CD8-positive, alpha-beta memory T cell (primary cell): ENCODE measurements around the gene MMP28. TPM values are rescaled to one million over a fixed set of nuclear protein-coding genes. Genes with fewer than 3 reads are reported as not detected.

Experiments used
- CTCF ChIA-PET: fragments of 350-600 bp; sonication (Branson Sonifier 250); formaldehyde crosslinking; loops from one replicate; lab custom pipeline; 2021; ENCODE audit warnings: antibody characterized with exemption; lab: Charles Lee
- POLR2A ChIA-PET: fragments of 350-600 bp; sonication (Branson Sonifier 250); formaldehyde crosslinking; loops from one replicate; lab custom pipeline; 2021; ENCODE audit warnings: antibody characterized with exemption; lab: Charles Lee
- DNase-seq, 5 donors: peaks; one replicate each; pipeline versions ENCODE4 v3.0.0 to v3.0.0-alpha.2; 2020 to 2022; ENCODE audit warnings: mixed read lengths in 1 of 5
- H3K27ac ChIP-seq: one replicate; pipeline ENCODE4 v1.7.0; 2013; ENCODE audit warnings: low read depth, mild to moderate bottlenecking, low read length, moderate library complexity
- H3K27me3 ChIP-seq: 2 replicates; pipeline ENCODE4 v1.7.0; 2013; ENCODE audit warnings: low read length, mild to moderate bottlenecking; ENCODE audit not compliant: insufficient read depth, poor library complexity, severe bottlenecking
- H3K36me3 ChIP-seq: 2 replicates; pipeline ENCODE4 v1.7.0; 2013; ENCODE audit warnings: mild to moderate bottlenecking, low read length, moderate library complexity; ENCODE audit not compliant: insufficient read depth
- H3K4me1 ChIP-seq: 2 replicates; pipeline ENCODE4 v1.7.0; 2013; ENCODE audit warnings: mild to moderate bottlenecking, low read length, moderate library complexity; ENCODE audit not compliant: insufficient read depth
- H3K4me3 ChIP-seq: 2 replicates; pipeline ENCODE4 v1.7.0; 2013; ENCODE audit warnings: mild to moderate bottlenecking, low read length
- H3K9me3 ChIP-seq: 2 replicates; pipeline ENCODE4 v1.7.0; 2013; ENCODE audit warnings: mild to moderate bottlenecking, low read length
- H3K27ac Mint-ChIP-seq, 8 donors: one replicate each; pipeline ENCODE4 v1.8.0; 2020 to 2021; ENCODE audit warnings: mixed read lengths in 8 of 8, mild to moderate bottlenecking in 6 of 8, inconsistent platforms in 3 of 8, moderate library complexity in 3 of 8
- H3K27me3 Mint-ChIP-seq, 2 donors: one replicate each; pipeline ENCODE4 v1.8.0; 2020 to 2021; ENCODE audit warnings: mixed read lengths in 2 of 2, mild to moderate bottlenecking in 1 of 2, moderate library complexity in 1 of 2
- H3K36me3 Mint-ChIP-seq, 3 donors: one replicate each; pipeline ENCODE4 v1.8.0; 2020 to 2021; ENCODE audit warnings: mixed read lengths in 3 of 3, inconsistent platforms in 1 of 3, mild to moderate bottlenecking in 1 of 3
- H3K4me1 Mint-ChIP-seq, 3 donors: one replicate each; pipeline ENCODE4 v1.8.0; 2020 to 2021; ENCODE audit warnings: mixed read lengths in 3 of 3, inconsistent platforms in 1 of 3, mild to moderate bottlenecking in 1 of 3
- H3K4me3 Mint-ChIP-seq, 7 donors: one replicate each; pipeline ENCODE4 v1.8.0; 2020 to 2021; ENCODE audit warnings: mixed read lengths in 7 of 7, mild to moderate bottlenecking in 6 of 7, moderate library complexity in 4 of 7, inconsistent platforms in 2 of 7
- H3K9me3 Mint-ChIP-seq, 5 donors: one replicate each; pipeline ENCODE4 v1.8.0; 2020 to 2022; ENCODE audit warnings: mixed read lengths in 5 of 5, mild to moderate bottlenecking in 3 of 5, moderate library complexity in 2 of 5, inconsistent platforms in 1 of 5
- polyA plus RNA-seq: library from polyadenylated mRNA; unstranded; fragments of 300-500 nt; fragmentation: Illumina TruSeq; gene quantifications from one replicate; pipeline ENCODE4 v1.2.3, GENCODE V29; 2021
- total RNA-seq, 2 experiments: library from RNA; stranded (reverse); gene quantifications; one replicate each; pipeline ENCODE4 v1.2.3, GENCODE V29; 2021

MMP28 gene
- total and polyA plus RNA-seq, 3 experiments from 2014 or later: not detected

GRCh38 chr17:35747540-35748017 lies 47.9 kb downstream of the MMP28 start:
- Mint-ChIP-seq H3K4me1 (peaks cover 4 to 18% (median 5%) of the 10 kb centered on the region in 3 donors), H3K27ac (peak overlapping the region in 1 of 8 donors; percentile 77), H3K27me3 (peaks cover 49 to 58% of the 10 kb centered on the region in 2 donors), H3K36me3 (no peaks in the 10 kb centered on the region), H3K4me3 (no peak overlapping the region), H3K9me3 (no peaks in the 10 kb centered on the region)
- Histone ChIP-seq H3K27ac (no peak overlapping the region), H3K36me3 (no peaks in the 10 kb centered on the region), H3K4me3 (no peak overlapping the region), H3K27me3 (peaks cover 40% of the 10 kb centered on the region), H3K9me3 (no peaks in the 10 kb centered on the region), H3K4me1 (peaks cover 6% of the 10 kb centered on the region)
- DNase-seq: peak; percentile 64 to 83 (median 71)
- ChIA-PET POLR2A (interaction anchor here (1.2 kb wide), 1 partner anchor 61 kb away, joined by 4 read pairs; the partner anchor contains the start of gene TAF15), CTCF (interaction anchor here (0.6 to 5.6 kb wide), 43 partner anchors 9 to 1205 kb away, joined by 3 to 42 read pairs (median 4); partner anchors contain the start of genes NLE1, RAD51D, RASL10B and SLFN12L)

GRCh38 chr17:35745749-35746320 lies 49.6 kb downstream of the MMP28 start:
- no peaks in the 10 kb centered on the region for H3K9me3 Mint-ChIP-seq
- H3K27ac ChIP-seq: no peak overlapping the region
- H3K4me1 ChIP-seq: peaks cover 6% of the 10 kb centered on the region
- no peaks in the 10 kb centered on the region for H3K9me3 ChIP-seq
- no peak overlapping the region for H3K4me3 Mint-ChIP-seq
- no peaks in the 10 kb centered on the region for H3K36me3 Mint-ChIP-seq
- DNase-seq: no peak
- no peak overlapping the region for H3K4me3 ChIP-seq
- H3K27ac Mint-ChIP-seq: no peak overlapping the region
- no peaks in the 10 kb centered on the region for H3K36me3 ChIP-seq
- ChIA-PET POLR2A (no interaction called here), CTCF (interaction anchor here (1.6 kb wide), 1 partner anchor 19 kb away, joined by 4 read pairs; no protein-coding TSS in a partner anchor)
- peaks cover 5 to 27% (median 10%) of the 10 kb centered on the region in 3 donors for H3K4me1 Mint-ChIP-seq
- H3K27me3 ChIP-seq: peaks cover 44% of the 10 kb centered on the region
- H3K27me3 Mint-ChIP-seq: peaks cover 44 to 57% of the 10 kb centered on the region in 2 donors

- H3K27ac Mint-ChIP-seq: no peak overlapping the region
Observed at GRCh38 chr17:35745246-35745645, 50.2 kb downstream of the MMP28 start.

GRCh38 chr17:35744830-35745229 lies 50.6 kb downstream of the MMP28 start:
- DNase-seq: no peak
- ChIA-PET POLR2A (no interaction called here), CTCF (interaction anchor here (1.6 kb wide), 1 partner anchor 20 kb away, joined by 4 read pairs; no protein-coding TSS in a partner anchor)
- H3K27me3 ChIP-seq: peaks cover 37% of the 10 kb centered on the region
- Mint-ChIP-seq H3K27ac (no peak overlapping the region), H3K9me3 (no peaks in the 10 kb centered on the region), H3K27me3 (peaks cover 39 to 50% of the 10 kb centered on the region in 2 donors), H3K36me3 (no peaks in the 10 kb centered on the region), H3K4me3 (no peak overlapping the region), H3K4me1 (peaks cover 0 to 22% (median 6%) of the 10 kb centered on the region in 3 donors)
- H3K4me1 ChIP-seq: peaks cover 6% of the 10 kb centered on the region
- H3K9me3 ChIP-seq: no peaks in the 10 kb centered on the region
- H3K36me3 ChIP-seq: no peaks in the 10 kb centered on the region
- H3K4me3 ChIP-seq: no peak overlapping the region
- no peak overlapping the region for H3K27ac ChIP-seq

More at GRCh38 chr17:35745246-35745645, 50.2 kb downstream of the MMP28 start:
- CTCF ChIA-PET: interaction anchor here (1.6 kb wide), 1 partner anchor 19 kb away, joined by 4 read pairs; no protein-coding TSS in a partner anchor
- POLR2A ChIA-PET: no interaction called here
- H3K4me1 ChIP-seq: peaks cover 6% of the 10 kb centered on the region
- H3K27me3 Mint-ChIP-seq: peaks cover 41 to 53% of the 10 kb centered on the region in 2 donors
- no peaks in the 10 kb centered on the region for H3K36me3 ChIP-seq
- H3K4me3 Mint-ChIP-seq: no peak overlapping the region
- H3K27me3 ChIP-seq: peaks cover 39% of the 10 kb centered on the region
- H3K27ac ChIP-seq: no peak overlapping the region
- no peaks in the 10 kb centered on the region for H3K36me3 Mint-ChIP-seq
- no peak overlapping the region for H3K4me3 ChIP-seq
- H3K4me1 Mint-ChIP-seq: peaks cover 4 to 25% (median 7%) of the 10 kb centered on the region in 3 donors
- H3K9me3 ChIP-seq: no peaks in the 10 kb centered on the region
- DNase-seq: no peak
- no peaks in the 10 kb centered on the region for H3K9me3 Mint-ChIP-seq

- H3K4me1 ChIP-seq: peaks cover 6% of the 10 kb centered on the region
- POLR2A ChIA-PET: interaction anchor here (0.5 kb wide), 1 partner anchor 47 kb away, joined by 4 read pairs; no protein-coding TSS in a partner anchor
- no peaks in the 10 kb centered on the region for H3K9me3 Mint-ChIP-seq
- H3K36me3 ChIP-seq: no peaks in the 10 kb centered on the region
- H3K4me3 Mint-ChIP-seq: peak overlapping the region in 1 of 7 donors; percentile 28
- peaks cover 0 to 17% (median 8%) of the 10 kb centered on the region in 3 donors for H3K4me1 Mint-ChIP-seq
- H3K4me3 ChIP-seq: no peak overlapping the region
- DNase-seq: no peak
- no peak overlapping the region for H3K27ac ChIP-seq
- no peaks in the 10 kb centered on the region for H3K36me3 Mint-ChIP-seq
- peaks cover 26% of the 10 kb centered on the region for H3K27me3 ChIP-seq
- peaks cover 32 to 43% of the 10 kb centered on the region in 2 donors for H3K27me3 Mint-ChIP-seq
- CTCF ChIA-PET: interaction anchor here (1.3 kb wide), 1 partner anchor 20 kb away, joined by 4 read pairs; no protein-coding TSS in a partner anchor
- H3K9me3 ChIP-seq: no peaks in the 10 kb centered on the region
- peak overlapping the region in 1 of 8 donors; percentile 24 for H3K27ac Mint-ChIP-seq
Observed at GRCh38 chr17:35743626-35744328, 51.7 kb downstream of the MMP28 start.

- Histone ChIP-seq H3K4me3 (no peak overlapping the region), H3K36me3 (no peaks in the 10 kb centered on the region), H3K27ac (no peak overlapping the region), H3K9me3 (no peaks in the 10 kb centered on the region), H3K27me3 (peaks cover 19% of the 10 kb centered on the region), H3K4me1 (peaks cover 6% of the 10 kb centered on the region)
- H3K4me1 Mint-ChIP-seq: peaks cover 0 to 17% (median 8%) of the 10 kb centered on the region in 3 donors
- POLR2A ChIA-PET: no interaction called here
- no peak overlapping the region for H3K27ac Mint-ChIP-seq
- H3K4me3 Mint-ChIP-seq: no peak overlapping the region
- H3K9me3 Mint-ChIP-seq: no peaks in the 10 kb centered on the region
- CTCF ChIA-PET: interaction anchor here (1.3 kb wide), 1 partner anchor 21 kb away, joined by 4 read pairs; no protein-coding TSS in a partner anchor
- no peak for DNase-seq
- peaks cover 26 to 38% of the 10 kb centered on the region in 2 donors for H3K27me3 Mint-ChIP-seq
- no peaks in the 10 kb centered on the region for H3K36me3 Mint-ChIP-seq
Observed at GRCh38 chr17:35742896-35743477, 52.5 kb downstream of the MMP28 start.

GRCh38 chr17:35742496-35742895 lies 52.9 kb downstream of the MMP28 start:
- DNase-seq: no peak
- H3K27ac Mint-ChIP-seq: peak overlapping the region in 1 of 8 donors; percentile 40
- peaks cover 14% of the 10 kb centered on the region for H3K27me3 ChIP-seq
- peaks cover 0 to 15% (median 8%) of the 10 kb centered on the region in 3 donors for H3K4me1 Mint-ChIP-seq
- H3K9me3 Mint-ChIP-seq: no peaks in the 10 kb centered on the region
- H3K4me3 Mint-ChIP-seq: peak overlapping the region in 1 of 7 donors; percentile 32
- H3K36me3 Mint-ChIP-seq: no peaks in the 10 kb centered on the region
- H3K4me3 ChIP-seq: no peak overlapping the region
- peaks cover 4% of the 10 kb centered on the region for H3K4me1 ChIP-seq
- H3K9me3 ChIP-seq: no peaks in the 10 kb centered on the region
- no peaks in the 10 kb centered on the region for H3K36me3 ChIP-seq
- H3K27ac ChIP-seq: no peak overlapping the region
- POLR2A ChIA-PET: no interaction called here
- H3K27me3 Mint-ChIP-seq: peaks cover 23 to 35% of the 10 kb centered on the region in 2 donors
- CTCF ChIA-PET: interaction anchor here (1.3 kb wide), 1 partner anchor 21 kb away, joined by 4 read pairs; no protein-coding TSS in a partner anchor
